Mesenchymal stem cell (in vitro differentiated cells and primary cell): Measurements from ENCODE around the gene BPIFA1.

Experiments
- DNase-seq: peaks from one replicate; pipeline ENCODE4 v3.0.0-alpha.2; 2013
- H2AFZ ChIP-seq: one replicate; pipeline ENCODE4 v1.6.1; 2013; ENCODE audit warnings: low read depth, mild to moderate bottlenecking, control low read depth, inconsistent platforms, low read length, moderate library complexity
- H2AK5ac ChIP-seq: 2 replicates; pipeline ENCODE4 v1.6.1; 2013; ENCODE audit warnings: low read length, moderate library complexity, mild to moderate bottlenecking, inconsistent platforms; ENCODE audit not compliant: severe bottlenecking
- H2BK120ac ChIP-seq: one replicate; pipeline ENCODE4 v1.6.1; 2013; ENCODE audit warnings: low read depth, mild to moderate bottlenecking, inconsistent platforms, low read length, moderate library complexity
- H2BK12ac ChIP-seq, 2 experiments: one replicate each; pipeline ENCODE4 v1.6.1; 2013; ENCODE audit warnings: inconsistent platforms in 2 of 2, low read length in 2 of 2, mild to moderate bottlenecking in 2 of 2, moderate library complexity in 2 of 2, control low read depth in 1 of 2
- H2BK15ac ChIP-seq: one replicate; pipeline ENCODE4 v1.6.1; 2013; ENCODE audit warnings: mild to moderate bottlenecking, low read depth, inconsistent platforms; ENCODE audit not compliant: poor library complexity, severe bottlenecking
- H2BK5ac ChIP-seq: 2 replicates; pipeline ENCODE4 v1.6.1; 2013; ENCODE audit warnings: low read depth, mild to moderate bottlenecking, low read length, control low read depth, inconsistent platforms; ENCODE audit not compliant: poor library complexity, severe bottlenecking
- H3K14ac ChIP-seq, 2 experiments: one replicate each; pipeline ENCODE4 v1.6.1; 2013; ENCODE audit warnings: inconsistent platforms in 2 of 2, low read length in 2 of 2, control low read depth in 1 of 2, mild to moderate bottlenecking in 1 of 2, moderate library complexity in 1 of 2
- H3K18ac ChIP-seq, 2 experiments: one replicate each; pipeline ENCODE4 v1.6.1; 2013; ENCODE audit warnings: inconsistent platforms in 2 of 2, low read length in 2 of 2, control low read depth in 1 of 2, low read depth in 1 of 2, mild to moderate bottlenecking in 1 of 2
- H3K23ac ChIP-seq, 2 experiments: one replicate each; pipeline ENCODE4 v1.6.1; 2013; ENCODE audit warnings: inconsistent platforms in 2 of 2, low read length in 2 of 2, mild to moderate bottlenecking in 2 of 2, moderate library complexity in 2 of 2, control low read depth in 1 of 2
- H3K27ac ChIP-seq: 2 replicates; pipeline ENCODE4 v1.5.1; 2013; ENCODE audit warnings: mild to moderate bottlenecking, moderate library complexity, low read length, control low read depth, inconsistent platforms; ENCODE audit not compliant: poor library complexity, severe bottlenecking
- H3K27me3 ChIP-seq, 2 experiments: 2 replicates each; pipeline versions ENCODE4 v1.6.1 to v1.7.0; 2013; ENCODE audit warnings: low read length in 2 of 2, mild to moderate bottlenecking in 2 of 2, moderate library complexity in 2 of 2, control low read depth in 1 of 2, inconsistent platforms in 1 of 2; ENCODE audit not compliant: control insufficient read depth in 1 of 2, insufficient read depth in 1 of 2
- H3K36me3 ChIP-seq, 2 experiments: 2 replicates each; pipeline versions ENCODE4 v1.6.1 to v1.7.0; 2013; ENCODE audit warnings: low read length in 2 of 2, control low read depth in 1 of 2, inconsistent platforms in 1 of 2, low read depth in 1 of 2, mild to moderate bottlenecking in 1 of 2; ENCODE audit not compliant: insufficient read depth in 2 of 2, control insufficient read depth in 1 of 2
- H3K4ac ChIP-seq, 2 experiments: one replicate each; pipeline ENCODE4 v1.6.1; 2013; ENCODE audit warnings: inconsistent platforms in 2 of 2, low read length in 2 of 2, mild to moderate bottlenecking in 2 of 2, moderate library complexity in 2 of 2, control low read depth in 1 of 2, low read depth in 1 of 2
- H3K4me1 ChIP-seq: 2 replicates; pipeline ENCODE4 v1.6.1; 2013; ENCODE audit warnings: low read depth, low read length, control low read depth; ENCODE audit not compliant: control insufficient read depth, insufficient read depth
- H3K4me2 ChIP-seq: 2 replicates; pipeline ENCODE4 v1.6.1; 2013; ENCODE audit warnings: low read length, mild to moderate bottlenecking, inconsistent platforms; ENCODE audit not compliant: poor library complexity, severe bottlenecking
- H3K4me3 ChIP-seq, 2 experiments: 2 replicates each; pipeline versions ENCODE4 v1.5.1 to v1.7.0; 2013; ENCODE audit warnings: low read length in 2 of 2, mild to moderate bottlenecking in 2 of 2, control low read depth in 1 of 2, low read depth in 1 of 2; ENCODE audit not compliant: insufficient read depth in 1 of 2
- H3K79me1 ChIP-seq: replicated peaks from 2 replicates; pipeline ENCODE4 v1.6.1; 2013; ENCODE audit warnings: mild to moderate bottlenecking, control low read depth, low read length, inconsistent platforms; ENCODE audit not compliant: poor library complexity, severe bottlenecking
- H3K9ac ChIP-seq: 2 replicates; pipeline ENCODE4 v1.7.0; 2013; ENCODE audit warnings: mild to moderate bottlenecking, low read length, moderate library complexity
- H3K9me3 ChIP-seq: 2 replicates; pipeline ENCODE4 v1.7.0; 2013; ENCODE audit warnings: mild to moderate bottlenecking, low read length; ENCODE audit not compliant: control insufficient read depth
- H4K8ac ChIP-seq: one replicate; pipeline ENCODE4 v1.6.1; 2013; ENCODE audit warnings: inconsistent platforms, mild to moderate bottlenecking, low read length, moderate library complexity
- H4K91ac ChIP-seq: one replicate; pipeline ENCODE4 v1.6.1; 2013; ENCODE audit warnings: mild to moderate bottlenecking, low read length, inconsistent platforms
- WGBS: methylation state at CpG from one replicate; pipeline ENCODE4 v1.1.7; 2013; ENCODE audit warnings: mixed read lengths; 5-methylcytosine and 5-hydroxymethylcytosine counted together

BPIFA1 gene

GRCh38 chr20:33285861-33286495, 50.2 kb downstream of the BPIFA1 start:
- Histone ChIP-seq H2BK5ac (no peak overlapping the region), H4K91ac (no peak overlapping the region), H3K14ac (no peak overlapping the region), H2AFZ (no peak overlapping the region), H3K4ac (no peak overlapping the region), H2BK120ac (no peak overlapping the region), H4K8ac (no peak overlapping the region), H3K18ac (no peak overlapping the region), H3K9me3 (peaks cover 5% of the 10 kb centered on the region), H3K4me2 (no peak overlapping the region), H3K79me1 (no peaks in the 10 kb centered on the region), H3K4me3 (no peak overlapping the region), H3K9ac (no peak overlapping the region), H3K23ac (no peak overlapping the region), H3K27me3 (peaks cover 57 to 82% of the 10 kb centered on the region in 2 experiments), H3K27ac (no peak overlapping the region), H3K4me1 (no peaks in the 10 kb centered on the region), H2AK5ac (no peak overlapping the region), H3K36me3 (no peaks in the 10 kb centered on the region), H2BK12ac (no peak overlapping the region), H2BK15ac (no peak overlapping the region)
- DNase-seq: no peak
- 85% methylated on average over 9 of the region's 10 CpGs for WGBS

- Histone ChIP-seq H2BK12ac (no peak overlapping the region), H3K4me3 (no peak overlapping the region), H3K4ac (no peak overlapping the region), H4K8ac (no peak overlapping the region), H4K91ac (no peak overlapping the region), H2BK120ac (no peak overlapping the region), H3K4me1 (no peaks in the 10 kb centered on the region), H3K23ac (no peak overlapping the region), H3K79me1 (no peaks in the 10 kb centered on the region), H3K36me3 (no peaks in the 10 kb centered on the region), H2AFZ (no peak overlapping the region), H3K14ac (no peak overlapping the region), H3K4me2 (no peak overlapping the region), H3K18ac (no peak overlapping the region), H2AK5ac (no peak overlapping the region), H2BK5ac (no peak overlapping the region), H3K9me3 (peaks cover 5% of the 10 kb centered on the region), H3K9ac (no peak overlapping the region), H2BK15ac (no peak overlapping the region), H3K27me3 (peaks cover 57 to 72% of the 10 kb centered on the region in 2 experiments), H3K27ac (no peak overlapping the region)
- DNase-seq: no peak
Observed at GRCh38 chr20:33287884-33288283, 52.1 kb downstream of the BPIFA1 start.

GRCh38 chr20:33290852-33291251, 55.1 kb downstream of the BPIFA1 start:
- Histone ChIP-seq H3K4me1 (no peaks in the 10 kb centered on the region), H2BK120ac (no peak overlapping the region), H3K4me2 (no peak overlapping the region), H3K27ac (no peak overlapping the region), H3K27me3 (peaks cover 40 to 46% of the 10 kb centered on the region in 2 experiments), H2BK12ac (no peak overlapping the region), H3K36me3 (no peaks in the 10 kb centered on the region), H3K9ac (no peak overlapping the region), H3K9me3 (peaks cover 5% of the 10 kb centered on the region), H2AFZ (no peak overlapping the region), H2BK15ac (no peak overlapping the region), H4K91ac (no peak overlapping the region), H3K4me3 (no peak overlapping the region), H3K79me1 (no peaks in the 10 kb centered on the region), H4K8ac (no peak overlapping the region), H2BK5ac (no peak overlapping the region), H2AK5ac (no peak overlapping the region), H3K4ac (no peak overlapping the region), H3K14ac (no peak overlapping the region), H3K18ac (no peak overlapping the region), H3K23ac (no peak overlapping the region)
- no peak for DNase-seq
- 93% methylated on average over 13 of the region's 13 CpGs for WGBS

- H4K91ac ChIP-seq: no peak overlapping the region
- no peaks in the 10 kb centered on the region for H3K36me3 ChIP-seq
- H3K4me1 ChIP-seq: no peaks in the 10 kb centered on the region
- H2AK5ac ChIP-seq: no peak overlapping the region
- no peak overlapping the region for H2BK12ac ChIP-seq
- H3K4me2 ChIP-seq: no peak overlapping the region
- H3K9ac ChIP-seq: no peak overlapping the region
- H3K27me3 ChIP-seq: peaks cover 35 to 40% of the 10 kb centered on the region in 2 experiments
- H3K18ac ChIP-seq: no peak overlapping the region
- no peak overlapping the region for H2AFZ ChIP-seq
- no peak for DNase-seq
- H3K4ac ChIP-seq: no peak overlapping the region
- no peak overlapping the region for H2BK120ac ChIP-seq
- no peak overlapping the region for H2BK5ac ChIP-seq
- H3K14ac ChIP-seq: no peak overlapping the region
- no peak overlapping the region for H3K23ac ChIP-seq
- H4K8ac ChIP-seq: no peak overlapping the region
- no peaks in the 10 kb centered on the region for H3K79me1 ChIP-seq
- no peak overlapping the region for H3K27ac ChIP-seq
- WGBS: 89% methylated on average over 6 of the region's 8 CpGs
- H3K4me3 ChIP-seq: no peak overlapping the region
- H2BK15ac ChIP-seq: no peak overlapping the region
- peaks cover 5% of the 10 kb centered on the region for H3K9me3 ChIP-seq
Observed at GRCh38 chr20:33291416-33291815, 55.6 kb downstream of the BPIFA1 start.
